ENCODE measurements around the gene BRD3.

BRD3 gene

DNA sequence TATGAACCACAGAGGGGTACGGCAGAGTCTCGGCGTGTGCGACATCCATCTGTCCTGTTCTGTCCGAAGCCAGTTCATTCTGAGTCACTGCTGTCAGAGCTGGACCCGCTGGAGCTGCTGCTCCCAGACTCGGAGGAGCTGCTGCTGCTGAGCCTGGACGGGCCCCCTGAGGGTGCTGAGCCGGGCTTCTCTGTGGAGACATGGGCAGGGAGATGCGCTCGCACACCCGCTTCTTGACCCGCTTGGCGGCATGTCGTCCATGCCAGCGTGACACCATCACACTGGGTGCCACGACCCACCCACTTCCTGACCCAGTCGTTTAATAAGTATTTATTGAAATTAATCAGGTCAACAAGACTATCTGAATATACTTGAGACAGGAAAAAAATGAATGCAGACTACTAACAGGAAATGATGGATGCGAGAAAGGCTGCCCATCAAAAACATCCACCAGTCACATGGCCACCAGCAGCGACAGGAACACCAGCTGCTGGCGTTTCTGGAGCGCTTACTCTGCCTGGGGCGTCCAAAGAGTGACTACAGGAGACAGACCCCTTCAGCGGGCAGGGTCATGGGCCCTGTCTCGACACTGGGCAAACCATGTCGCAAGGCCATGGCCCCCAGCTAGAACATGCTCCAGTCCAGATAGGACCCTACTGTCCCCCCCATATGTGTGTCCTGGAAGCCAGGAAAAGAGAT, 34.2 kb downstream of the BRD3 start:
- H3K27me3 ChIP-seq (ENCODE audit: insufficient read depth, low read length, poor library complexity, severe bottlenecking), result no peaks in the 10 kb centered on the region
- no peaks in the 10 kb centered on the region for H3K9me2 ChIP-seq (replicated peaks; ENCODE audit: low read depth, low read length)
- TF ChIP-seq, protein P1, sequence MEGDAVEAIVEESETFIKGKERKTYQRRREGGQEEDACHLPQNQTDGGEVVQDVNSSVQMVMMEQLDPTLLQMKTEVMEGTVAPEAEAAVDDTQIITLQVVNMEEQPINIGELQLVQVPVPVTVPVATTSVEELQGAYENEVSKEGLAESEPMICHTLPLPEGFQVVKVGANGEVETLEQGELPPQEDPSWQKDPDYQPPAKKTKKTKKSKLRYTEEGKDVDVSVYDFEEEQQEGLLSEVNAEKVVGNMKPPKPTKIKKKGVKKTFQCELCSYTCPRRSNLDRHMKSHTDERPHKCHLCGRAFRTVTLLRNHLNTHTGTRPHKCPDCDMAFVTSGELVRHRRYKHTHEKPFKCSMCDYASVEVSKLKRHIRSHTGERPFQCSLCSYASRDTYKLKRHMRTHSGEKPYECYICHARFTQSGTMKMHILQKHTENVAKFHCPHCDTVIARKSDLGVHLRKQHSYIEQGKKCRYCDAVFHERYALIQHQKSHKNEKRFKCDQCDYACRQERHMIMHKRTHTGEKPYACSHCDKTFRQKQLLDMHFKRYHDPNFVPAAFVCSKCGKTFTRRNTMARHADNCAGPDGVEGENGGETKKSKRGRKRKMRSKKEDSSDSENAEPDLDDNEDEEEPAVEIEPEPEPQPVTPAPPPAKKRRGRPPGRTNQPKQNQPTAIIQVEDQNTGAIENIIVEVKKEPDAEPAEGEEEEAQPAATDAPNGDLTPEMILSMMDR (conservative IDR thresholded peaks at IDR 0.05; ENCODE audit: low read length), result no peak
- TF ChIP-seq EZH2phosphoT487 (IDR thresholded peaks at IDR 0.05; ENCODE audit: borderline replicate concordance), result no peak
- no peaks in the 10 kb centered on the region for H3K79me2 ChIP-seq (ENCODE audit: insufficient read depth, low read length)
- no peaks in the 10 kb centered on the region for H3F3A ChIP-seq (ENCODE audit: low read depth)
- no peak overlapping the region for H3K9ac ChIP-seq (ENCODE audit: low read depth, low read length, poor library complexity, severe bottlenecking)
- H3K4me2 ChIP-seq (ENCODE audit: low read depth, low read length, poor library complexity, severe bottlenecking), result no peak overlapping the region
- H3K4me3 ChIP-seq (ENCODE audit: low read length, poor library complexity, severe bottlenecking), result no peak overlapping the region
- H3K36me3 ChIP-seq (ENCODE audit: insufficient read depth, low read length), result peaks cover 64% of the 10 kb centered on the region; the same call in 1 of the 2 replicates
- no peaks in the 10 kb centered on the region for H3K4me1 ChIP-seq (ENCODE audit: insufficient read depth, low read length, poor library complexity, severe bottlenecking)
- no peaks in the 10 kb centered on the region for H4K20me1 ChIP-seq (ENCODE audit: insufficient read depth, low read length, poor library complexity, severe bottlenecking)
- no peak overlapping the region for H2AFZ ChIP-seq (ENCODE audit: low read length)
- no peaks in the 10 kb centered on the region for H3K9me3 ChIP-seq (ENCODE audit: insufficient read depth, low read depth, low read length)

DNA sequence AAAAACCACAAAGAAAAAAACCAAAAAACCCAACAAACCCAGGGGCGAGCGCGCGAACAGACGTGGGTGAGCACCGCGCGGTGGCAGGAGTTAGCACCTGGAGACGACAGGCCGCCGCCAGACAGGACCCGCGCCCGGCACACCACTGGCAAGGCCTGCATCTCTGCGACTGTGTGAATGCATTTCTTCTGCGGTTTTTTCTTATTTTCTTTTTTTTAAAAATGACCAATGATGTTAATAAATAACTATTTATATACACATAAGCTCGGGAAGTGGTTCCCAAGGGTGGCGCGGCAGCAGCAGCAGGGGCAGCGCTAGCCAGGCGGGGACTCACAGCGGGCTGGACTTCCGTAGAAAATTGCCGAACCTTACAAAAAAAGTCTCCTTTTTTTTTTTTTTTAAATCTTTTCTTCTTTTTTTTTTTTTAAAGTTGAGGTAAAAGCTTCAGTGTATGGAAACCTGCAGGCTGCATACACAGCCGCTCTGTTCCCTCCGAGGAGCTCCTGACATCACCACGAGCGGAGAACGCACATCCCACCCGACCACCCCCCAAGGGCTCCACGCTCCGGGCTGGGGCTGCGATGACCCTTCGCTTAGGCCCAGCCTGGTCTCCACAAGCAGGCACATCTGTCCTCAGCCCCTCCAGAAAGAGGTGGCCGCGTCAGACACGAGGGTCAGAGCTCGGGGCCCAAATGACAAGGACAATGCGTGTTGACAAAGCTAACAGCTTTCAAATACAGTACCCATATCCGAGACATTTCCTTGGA, 35.2 kb downstream of the BRD3 start:
- H3K4me3 ChIP-seq (ENCODE audit: low read length, poor library complexity, severe bottlenecking), result no peak overlapping the region
- H3K79me2 ChIP-seq (ENCODE audit: insufficient read depth, low read length), result no peaks in the 10 kb centered on the region
- no peaks in the 10 kb centered on the region for H3K9me2 ChIP-seq (replicated peaks; ENCODE audit: low read depth, low read length)
- no peaks in the 10 kb centered on the region for H3F3A ChIP-seq (ENCODE audit: low read depth)
- H4K20me1 ChIP-seq (ENCODE audit: insufficient read depth, low read length, poor library complexity, severe bottlenecking), result no peaks in the 10 kb centered on the region
- H3K36me3 ChIP-seq (ENCODE audit: insufficient read depth, low read length), result peaks cover 54% of the 10 kb centered on the region; the same call in 1 of the 2 replicates
- H3K4me2 ChIP-seq (ENCODE audit: low read depth, low read length, poor library complexity, severe bottlenecking), result no peak overlapping the region
- no peaks in the 10 kb centered on the region for H3K9me3 ChIP-seq (ENCODE audit: insufficient read depth, low read depth, low read length)
- no peak for TF ChIP-seq EZH2phosphoT487 (IDR thresholded peaks at IDR 0.05; ENCODE audit: borderline replicate concordance)
- TF ChIP-seq, protein P1 (conservative IDR thresholded peaks at IDR 0.05; ENCODE audit: low read length), result no peak
- no peaks in the 10 kb centered on the region for H3K27me3 ChIP-seq (ENCODE audit: insufficient read depth, low read length, poor library complexity, severe bottlenecking)
- no peak overlapping the region for H2AFZ ChIP-seq (ENCODE audit: low read length)
- no peak overlapping the region for H3K9ac ChIP-seq (ENCODE audit: low read depth, low read length, poor library complexity, severe bottlenecking)
- no peaks in the 10 kb centered on the region for H3K4me1 ChIP-seq (ENCODE audit: insufficient read depth, low read length, poor library complexity, severe bottlenecking)

DNA sequence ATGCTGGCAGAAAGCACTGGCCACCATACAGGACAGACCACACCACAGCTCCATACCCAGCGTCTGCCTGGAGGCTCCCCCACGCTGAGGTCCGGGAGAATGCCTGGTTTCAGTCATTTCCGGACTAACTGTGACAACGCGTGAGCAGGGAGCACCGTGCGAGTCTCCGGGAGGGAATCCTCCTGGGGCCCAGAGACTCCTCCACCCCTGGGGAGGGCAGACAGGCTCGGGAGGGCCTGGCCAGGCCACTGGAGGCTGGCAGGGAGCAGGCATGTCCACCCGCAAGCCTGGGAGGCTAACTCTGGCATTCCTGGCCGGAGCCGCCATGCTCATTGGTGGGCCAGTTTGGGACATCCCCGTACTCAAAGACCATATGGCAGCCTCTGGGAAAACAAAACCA, 36.0 kb downstream of the BRD3 start:
- H3K4me1 ChIP-seq (ENCODE audit: insufficient read depth, low read length, poor library complexity, severe bottlenecking), result no peaks in the 10 kb centered on the region
- TF ChIP-seq, protein P1 (conservative IDR thresholded peaks at IDR 0.05; ENCODE audit: low read length), result no peak
- no peak for TF ChIP-seq EZH2phosphoT487 (IDR thresholded peaks at IDR 0.05; ENCODE audit: borderline replicate concordance)
- no peaks in the 10 kb centered on the region for H3F3A ChIP-seq (ENCODE audit: low read depth)
- H3K79me2 ChIP-seq (ENCODE audit: insufficient read depth, low read length), result no peaks in the 10 kb centered on the region
- no peaks in the 10 kb centered on the region for H3K9me3 ChIP-seq (ENCODE audit: insufficient read depth, low read depth, low read length)
- no peaks in the 10 kb centered on the region for H3K27me3 ChIP-seq (ENCODE audit: insufficient read depth, low read length, poor library complexity, severe bottlenecking)
- H3K9me2 ChIP-seq (replicated peaks; ENCODE audit: low read depth, low read length), result no peaks in the 10 kb centered on the region
- peaks cover 49% of the 10 kb centered on the region; the same call in 1 of the 2 replicates for H3K36me3 ChIP-seq (ENCODE audit: insufficient read depth, low read length)
- H3K9ac ChIP-seq (ENCODE audit: low read depth, low read length, poor library complexity, severe bottlenecking), result no peak overlapping the region
- H4K20me1 ChIP-seq (ENCODE audit: insufficient read depth, low read length, poor library complexity, severe bottlenecking), result no peaks in the 10 kb centered on the region
- no peak overlapping the region for H3K4me3 ChIP-seq (ENCODE audit: low read length, poor library complexity, severe bottlenecking)
- no peak overlapping the region for H3K4me2 ChIP-seq (ENCODE audit: low read depth, low read length, poor library complexity, severe bottlenecking)
- no peak overlapping the region for H2AFZ ChIP-seq (ENCODE audit: low read length)
